AG04450 (cell line): ENCODE results near the gene SLIT3. TPM values are rescaled to one million over a fixed set of nuclear protein-coding genes. Genes with fewer than 3 reads are reported as not detected.

ENCODE experiments used
- CTCF ChIA-PET: fragments of 300-600, 350-600 bp; formaldehyde crosslinking; extraction: SDS; loops from one replicate; lab custom pipeline; 2022; ENCODE audit warnings: antibody characterized with exemption, inconsistent platforms; lab: Charles Lee
- POLR2A ChIA-PET: fragments of 350-600 bp; formaldehyde crosslinking; extraction: SDS; loops from one replicate; lab custom pipeline; 2021; ENCODE audit warnings: antibody characterized with exemption, inconsistent platforms; lab: Yijun Ruan, JAX
- DNase-seq: peaks from one replicate; pipeline ENCODE4 v3.0.0-alpha.2; 2011; ENCODE audit warnings: low read depth, low spot score
- H3K27ac ChIP-seq: one replicate; pipeline ENCODE4 v1.5.1; 2012; ENCODE audit warnings: low read depth, low read length, control low read depth
- H3K27me3 ChIP-seq: one replicate; pipeline ENCODE4 v1.6.0; 2012; ENCODE audit warnings: low read length; ENCODE audit not compliant: control insufficient read depth, insufficient read depth
- H3K4me3 ChIP-seq: 2 replicates; pipeline ENCODE4 v1.5.1; 2011; ENCODE audit warnings: mild to moderate bottlenecking, low read depth, low read length, control low read depth
- H3K9me3 ChIP-seq: 2 replicates; pipeline ENCODE4 v1.5.1; 2012; ENCODE audit warnings: low read length; ENCODE audit not compliant: control insufficient read depth, insufficient read depth
- CTCF ChIP-seq: IDR thresholded peaks from 2 replicates; pipeline ENCODE4 v1.5.1; 2011; ENCODE audit warnings: low read depth, low read length, control low read depth, inconsistent platforms
- polyA plus RNA-seq: library from polyadenylated mRNA; depleted of rRNA; stranded (reverse); fragments of >200 nt; gene quantifications from 2 replicates; pipeline ENCODE4 v1.2.3, GENCODE V29; 2011

Gene SLIT3
- polyA plus RNA-seq, 1 experiment, result 0.26 TPM

- Histone ChIP-seq H3K27ac (no peak overlapping the region), H3K27me3 (peaks cover 13% of the 10 kb centered on the region), H3K4me3 (no peak overlapping the region), H3K9me3 (no peaks in the 10 kb centered on the region)
- CTCF ChIA-PET, result interaction anchor here (1.9 kb wide), 1 partner anchor 41 kb away, joined by 6 read pairs; no protein-coding TSS in a partner anchor
- POLR2A ChIA-PET, result no interaction called here
- no peak for TF ChIP-seq CTCF
- no peak for DNase-seq
Measured at GRCh38 chr5:169343766-169344165, 42.8 kb upstream of the SLIT3 start.

GRCh38 chr5:169341556-169341955 lies 40.6 kb upstream of the SLIT3 start:
- H3K27me3 ChIP-seq, result peaks cover 16% of the 10 kb centered on the region
- H3K27ac ChIP-seq, result no peak overlapping the region
- POLR2A ChIA-PET, result no interaction called here
- H3K9me3 ChIP-seq, result no peaks in the 10 kb centered on the region
- no peak overlapping the region for H3K4me3 ChIP-seq
- DNase-seq, result no peak
- TF ChIP-seq CTCF, result no peak
- CTCF ChIA-PET, result no interaction called here

GRCh38 chr5:169339869-169340268 lies 38.9 kb upstream of the SLIT3 start:
- no peak overlapping the region for H3K4me3 ChIP-seq
- ChIA-PET CTCF (interaction anchor here (1.3 kb wide), 1 partner anchor 37 kb away, joined by 4 read pairs; no protein-coding TSS in a partner anchor), POLR2A (no interaction called here)
- no peak overlapping the region for H3K27ac ChIP-seq
- DNase-seq, result no peak
- no peaks in the 10 kb centered on the region for H3K9me3 ChIP-seq
- H3K27me3 ChIP-seq, result peaks cover 13% of the 10 kb centered on the region
- TF ChIP-seq CTCF, result no peak

- Histone ChIP-seq H3K27me3 (peaks cover 9% of the 10 kb centered on the region), H3K4me3 (no peak overlapping the region), H3K27ac (no peak overlapping the region), H3K9me3 (no peaks in the 10 kb centered on the region)
- CTCF ChIA-PET, result no interaction called here
- TF ChIP-seq CTCF, result no peak
- POLR2A ChIA-PET, result no interaction called here
- DNase-seq, result no peak
Measured at GRCh38 chr5:169336242-169336641, 35.3 kb upstream of the SLIT3 start.

- Histone ChIP-seq H3K27ac (no peak overlapping the region), H3K9me3 (no peaks in the 10 kb centered on the region), H3K27me3 (peaks cover 9% of the 10 kb centered on the region), H3K4me3 (no peak overlapping the region)
- no peak for DNase-seq
- ChIA-PET POLR2A (interaction anchor here (0.5 kb wide), 1 partner anchor 855 kb away, joined by 3 read pairs; no protein-coding TSS in a partner anchor), CTCF (no interaction called here)
- no peak for TF ChIP-seq CTCF
Measured at GRCh38 chr5:169335806-169336205, 34.9 kb upstream of the SLIT3 start.
